Stomach (tissue), 9 donors: ENCODE measurements around the gene ILF3. TPM values are rescaled to one million over a fixed set of nuclear protein-coding genes. Genes with fewer than 3 reads are reported as not detected.
A peak's percentile ranks its signal among the peaks of the same experiment; 100 is the strongest.

Experiments
- DNase-seq, 2 donors: peaks; one replicate each; pipeline versions ENCODE4 v3.0.0 to v3.0.0-alpha.2; 2013 to 2019
- H3K27ac ChIP-seq, 5 donors: fragments of 200-600 bp in 4 of 5; sonication (generic) in 4 of 5; one replicate each; pipeline ENCODE4 v1.5.1; 2013 to 2019; ENCODE audit warnings: mild to moderate bottlenecking in 1 of 5, moderate library complexity in 1 of 5
- H3K27me3 ChIP-seq, 3 donors: fragments of 200-600 bp; sonication (generic); one replicate each; pipeline ENCODE4 v1.5.1; 2017 to 2019; ENCODE audit warnings: mixed run types in 1 of 3
- H3K36me3 ChIP-seq, 4 donors: fragments of 200-600 bp; sonication (generic); 1 replicate in 3 of 4; 2 replicates in 1 of 4; pipeline ENCODE4 v1.5.1; 2016 to 2019
- H3K4me1 ChIP-seq, 4 donors: fragments of 200-600 bp; sonication (generic); one replicate each; pipeline ENCODE4 v1.5.1; 2016 to 2019
- H3K4me3 ChIP-seq, 4 donors: fragments of 200-600 bp; sonication (generic) in 3 of 4; one replicate each; pipeline ENCODE4 v1.5.1; 2016 to 2019; ENCODE audit warnings: mild to moderate bottlenecking in 1 of 4
- H3K9me3 ChIP-seq, 4 donors: fragments of 200-600 bp; sonication (generic); one replicate each; pipeline ENCODE4 v1.5.1; 2016 to 2019
- CTCF ChIP-seq, 7 experiments: fragments of 450-650 bp in 4 of 7; fragments of 200-600 bp in 3 of 7; sonication (generic) in 3 of 7; IDR thresholded peaks; one replicate each; pipeline ENCODE4 v1.5.1; 2016 to 2019; ENCODE audit warnings: antibody characterized with exemption in 7 of 7, control low read depth in 2 of 7, mild to moderate bottlenecking in 1 of 7
- EP300 ChIP-seq: sonication (generic); formaldehyde crosslinking; IDR thresholded peaks from one replicate; pipeline ENCODE4 v1.6.1; 2017; ENCODE audit warnings: antibody characterized with exemption
- POLR2A ChIP-seq, 4 donors: fragments of 450-650 bp; IDR thresholded peaks; one replicate each; pipeline ENCODE4 v1.6.1; 2016; ENCODE audit warnings: antibody characterized with exemption in 4 of 4, control low read depth in 2 of 4, mild to moderate bottlenecking in 1 of 4, moderate library complexity in 1 of 4
- POLR2AphosphoS5 ChIP-seq, 3 donors: sonication (generic); formaldehyde crosslinking; IDR thresholded peaks; one replicate each; pipeline ENCODE4 v1.6.1; 2016; ENCODE audit warnings: antibody characterized with exemption in 3 of 3
- WGBS, 5 donors: extraction: QIAGEN DNeasy Blood & Tissue Kit in 3 of 5; methylation state at CpG; one replicate each; pipeline versions ENCODE4 v1.1.5 to v1.1.7; 2013 to 2018; 5-methylcytosine and 5-hydroxymethylcytosine counted together
- intact Hi-C: fragments of 100-400 bp; cut with DNase I; formaldehyde crosslinking; loops from one replicate; pipeline ENCODE4 v1.15.1; 2023; ENCODE audit warnings: low total_unique reads
- polyA plus RNA-seq, 3 donors: library from polyadenylated mRNA; stranded (reverse); fragments of 200-250 nt; gene quantifications; one replicate each; pipeline ENCODE4 v1.2.3, GENCODE V29; 2013
- total RNA-seq, 5 donors: library from RNA; depleted of rRNA; stranded (reverse); fragments of >200 nt; gene quantifications; one replicate each; pipeline versions ENCODE4 v1.1.0 to v1.2.3, GENCODE V29; 2014 to 2016
- donor health status: healthy with polysubstance abuse.
- donor health status: Bipolar disorder and iron deficiency.
- donor health status: healthy.

ILF3 gene
- total and polyA plus RNA-seq, 8 donors, result 33.5 to 381 (median 90.4) TPM

GRCh38 chr19:10688545-10689280, 34.6 kb downstream of the ILF3 start:
- no peak for TF ChIP-seq CTCF (IDR thresholded peaks at IDR 0.05)
- TF ChIP-seq POLR2AphosphoS5 (IDR thresholded peaks at IDR 0.05), result no peak
- no peak for TF ChIP-seq EP300
- TF ChIP-seq POLR2A (IDR thresholded peaks at IDR 0.05), result no peak
- no peaks in the 10 kb centered on the region for H3K27me3 ChIP-seq
- intact Hi-C loops, result no loop called here
- 90 to 94% (median 92%) methylated on average over 19 to 27 of the region's 27 CpGs for WGBS, 5 donors
- DNase-seq, result no peak
- H3K4me3 ChIP-seq, result no peak overlapping the region
- H3K27ac ChIP-seq, result no peak overlapping the region
- peaks cover 0 to 7% (median 0%) of the 10 kb centered on the region in 4 donors for H3K4me1 ChIP-seq
- no peaks in the 10 kb centered on the region for H3K9me3 ChIP-seq
- peaks cover 69 to 94% (median 92%) of the 10 kb centered on the region in 4 donors for H3K36me3 ChIP-seq

- H3K36me3 ChIP-seq, result peaks cover 56 to 78% (median 76%) of the 10 kb centered on the region in 4 donors
- H3K27me3 ChIP-seq, result no peaks in the 10 kb centered on the region
Observed at GRCh38 chr19:10690341-10690781, 36.2 kb downstream of the ILF3 start.

GRCh38 chr19:10691178-10691881, 37.2 kb downstream of the ILF3 start:
- TF ChIP-seq POLR2A (IDR thresholded peaks at IDR 0.05) (no peak), EP300 (no peak), POLR2AphosphoS5 (IDR thresholded peaks at IDR 0.05) (no peak), CTCF (IDR thresholded peaks at IDR 0.05) (no peak)
- intact Hi-C loops, result no loop called here
- DNase-seq, result no peak
- Histone ChIP-seq H3K4me3 (no peak overlapping the region), H3K36me3 (peaks cover 47 to 69% (median 66%) of the 10 kb centered on the region in 4 donors), H3K9me3 (no peaks in the 10 kb centered on the region), H3K27ac (no peak overlapping the region), H3K4me1 (peaks cover 12 to 23% (median 15%) of the 10 kb centered on the region in 4 donors), H3K27me3 (no peaks in the 10 kb centered on the region)
- WGBS, 5 donors, result 85 to 88% (median 86%) methylated on average over 22 to 23 of the region's 23 CpGs

More at GRCh38 chr19:10690341-10690781, 36.2 kb downstream of the ILF3 start:
- Histone ChIP-seq H3K27ac (no peak overlapping the region), H3K4me3 (no peak overlapping the region), H3K4me1 (peaks cover 4 to 14% (median 5%) of the 10 kb centered on the region in 4 donors), H3K9me3 (no peaks in the 10 kb centered on the region)
- DNase-seq, result peak in 1 of 2 donors; percentile 59
- WGBS, 5 donors, result 36 to 60% (median 47%) methylated on average over 7 of the region's 7 CpGs
- intact Hi-C loops, result no loop called here
- TF ChIP-seq POLR2AphosphoS5 (IDR thresholded peaks at IDR 0.05), result no peak
- no peak for TF ChIP-seq POLR2A (IDR thresholded peaks at IDR 0.05)
- no peak for TF ChIP-seq CTCF (IDR thresholded peaks at IDR 0.05)
- TF ChIP-seq EP300, result no peak

- no peak overlapping the region for H3K27ac ChIP-seq
- intact Hi-C loops, result no loop called here
- H3K36me3 ChIP-seq, result peaks cover 41 to 64% (median 61%) of the 10 kb centered on the region in 4 donors
- H3K4me3 ChIP-seq, result no peak overlapping the region
- H3K27me3 ChIP-seq, result no peaks in the 10 kb centered on the region
- 73 to 93% (median 87%) methylated on average over 2 to 5 of the region's 5 CpGs for WGBS, 5 donors
- no peaks in the 10 kb centered on the region for H3K9me3 ChIP-seq
- DNase-seq, result no peak
- no peak for TF ChIP-seq CTCF (IDR thresholded peaks at IDR 0.05)
- TF ChIP-seq POLR2A (IDR thresholded peaks at IDR 0.05), result no peak
- peaks cover 12 to 24% (median 16%) of the 10 kb centered on the region in 4 donors for H3K4me1 ChIP-seq
Observed at GRCh38 chr19:10691883-10692282, 37.7 kb downstream of the ILF3 start.
